GM21447 (cell line): ENCODE data around the gene LATS1.
"Not testable (repeated sequence)": the region's sequence is repeated elsewhere in the genome, so short reads cannot be mapped to it uniquely, and the experiment has no call there.

Experiments used
- ATAC-seq: cut with Tn5 transposase; IDR thresholded peaks from one replicate; pipeline ENCODE4 v1.9.1; 2021; ENCODE audit not compliant: unreplicated experiment

The LATS1 gene

GRCh38 chr6:149680503-149680902 is 37.4 kb downstream of the LATS1 start:
- ATAC-seq: no peak

- not testable (repeated sequence) for ATAC-seq
Observed at GRCh38 chr6:149672265-149672664, 45.6 kb downstream of the LATS1 start.

GRCh38 chr6:149660028-149660427 is 57.9 kb downstream of the LATS1 start:
- no peak for ATAC-seq

GRCh38 chr6:149657441-149657840 is 60.5 kb downstream of the LATS1 start:
- ATAC-seq: no peak

- no peak for ATAC-seq
Observed at GRCh38 chr6:149651056-149651455, 66.8 kb downstream of the LATS1 start.

- ATAC-seq: peak; percentile 84
Observed at GRCh38 chr6:149648148-149649145, 69.5 kb downstream of the LATS1 start, which contains the start of gene KATNA1. Gene KATNA1 (minus strand): TSS chr6:149648714. CDS start chr6:149638547, 10,167 bp downstream.

GRCh38 chr6:149646599-149646998 is 71.3 kb downstream of the LATS1 start:
- ATAC-seq: no peak

- no peak for ATAC-seq
Observed at GRCh38 chr6:149642829-149643580, 74.9 kb downstream of the LATS1 start.

- ATAC-seq: no peak
Observed at GRCh38 chr6:149636124-149636523, 81.8 kb downstream of the LATS1 start.

GRCh38 chr6:149634315-149634714 is 83.6 kb downstream of the LATS1 start:
- no peak for ATAC-seq

GRCh38 chr6:149628875-149629510 is 88.9 kb downstream of the LATS1 start:
- peak; percentile 82 for ATAC-seq

- no peak for ATAC-seq
Observed at GRCh38 chr6:149627672-149628071, 90.2 kb downstream of the LATS1 start.

GRCh38 chr6:149615805-149616204 is 102.1 kb downstream of the LATS1 start:
- ATAC-seq: no peak

GRCh38 chr6:149614337-149614736 is 103.6 kb downstream of the LATS1 start:
- ATAC-seq: no peak

GRCh38 chr6:149608381-149608982 is 109.4 kb downstream of the LATS1 start:
- ATAC-seq: no peak
